Upper lobe of left lung (tissue), 6 donors: ENCODE data around the gene TEX44. TPM values are rescaled to one million over a fixed set of nuclear protein-coding genes. Genes with fewer than 3 reads are reported as not detected.

ENCODE experiments used
- ATAC-seq, 2 donors: fragments of 200-7000 bp; cut with Tn5 transposase; one replicate each; pipeline ENCODE4 v1.9.1; 2022; ENCODE audit warnings: mild to moderate bottlenecking in 2 of 2, moderate library complexity in 2 of 2; ENCODE audit not compliant: low FRiP score in 2 of 2
- DNase-seq, 2 donors: peaks; one replicate each; pipeline ENCODE4 v3.0.0-alpha.2; 2019 to 2020
- H3K27ac ChIP-seq, 4 donors: fragments of 200-600 bp; sonication (generic); one replicate each; pipeline ENCODE4 v1.5.1; 2016 to 2019
- H3K27me3 ChIP-seq, 4 donors: fragments of 200-600 bp; sonication (generic); one replicate each; pipeline ENCODE4 v1.5.1; 2017 to 2019
- H3K36me3 ChIP-seq, 4 donors: fragments of 200-600 bp; sonication (generic); one replicate each; pipeline ENCODE4 v1.5.1; 2016 to 2019
- H3K4me1 ChIP-seq, 4 donors: fragments of 200-600 bp; sonication (generic); one replicate each; pipeline ENCODE4 v1.5.1; 2018 to 2019
- H3K4me3 ChIP-seq, 4 donors: fragments of 200-600 bp; sonication (generic); one replicate each; pipeline ENCODE4 v1.5.1; 2017 to 2019; ENCODE audit warnings: mild to moderate bottlenecking in 2 of 4, moderate library complexity in 1 of 4
- H3K9me3 ChIP-seq, 4 donors: fragments of 200-600 bp; sonication (generic); one replicate each; pipeline ENCODE4 v1.5.1; 2018 to 2019
- CTCF ChIP-seq, 6 experiments: fragments of 450-650 bp in 4 of 6; fragments of 200-600 bp in 2 of 6; sonication (generic) in 2 of 6; IDR thresholded peaks; one replicate each; pipeline ENCODE4 v1.5.1; 2016 to 2019; ENCODE audit warnings: antibody characterized with exemption in 6 of 6
- EP300 ChIP-seq, 4 donors: sonication (generic); formaldehyde crosslinking; IDR thresholded peaks; one replicate each; pipeline ENCODE4 v1.5.1; 2017; ENCODE audit warnings: antibody characterized with exemption in 4 of 4, control low read depth in 2 of 4
- POLR2A ChIP-seq, 4 donors: fragments of 450-650 bp; IDR thresholded peaks; one replicate each; pipeline ENCODE4 v1.5.1; 2016 to 2017; ENCODE audit warnings: antibody characterized with exemption in 4 of 4, mild to moderate bottlenecking in 2 of 4
- POLR2AphosphoS5 ChIP-seq, 2 donors: sonication (generic); formaldehyde crosslinking; IDR thresholded peaks; one replicate each; pipeline ENCODE4 v1.5.1; 2017; ENCODE audit warnings: antibody characterized with exemption in 2 of 2
- WGBS, 2 donors: methylation state at CpG; one replicate each; pipeline ENCODE4 v1.1.5; 2017 to 2018; 5-methylcytosine and 5-hydroxymethylcytosine counted together
- total RNA-seq, 6 donors: library from RNA; depleted of rRNA in 4 of 6; stranded (reverse); fragments of >200 nt in 4 of 6; gene quantifications; one replicate each; pipeline versions ENCODE4 v1.1.0 to v1.2.1, GENCODE V29; 2016 to 2021
- donor health status: DM: no; HTN: no; CAD: no; lungs with moderate emphysema.
- donor health status: DM: no; HTN: yes; CAD: no; lungs with severe emphysema.

Gene TEX44
- total RNA-seq, 6 donors from 2014 or later, result not detected

GRCh38 chr2:231640241-231640640 is 47.6 kb downstream of the TEX44 start:
- WGBS, 2 donors, result 34 to 44% methylated on average over 6 of the region's 6 CpGs
- no peaks in the 10 kb centered on the region for H3K36me3 ChIP-seq
- H3K4me1 ChIP-seq, result peaks cover 32 to 43% (median 38%) of the 10 kb centered on the region in 4 donors
- DNase-seq (no peak), ATAC-seq (no peak)
- peak overlapping the region; percentile 83 to 90 (median 84) for H3K27ac ChIP-seq
- H3K4me3 ChIP-seq, result no peak overlapping the region
- no peaks in the 10 kb centered on the region for H3K9me3 ChIP-seq
- TF ChIP-seq POLR2A (IDR thresholded peaks at IDR 0.05) (no peak), POLR2AphosphoS5 (IDR thresholded peaks at IDR 0.05) (no peak), EP300 (IDR thresholded peaks at IDR 0.05) (no peak), CTCF (IDR thresholded peaks at IDR 0.05) (no peak)
- no peaks in the 10 kb centered on the region for H3K27me3 ChIP-seq

GRCh38 chr2:231640641-231641111 is 48.0 kb downstream of the TEX44 start:
- TF ChIP-seq POLR2AphosphoS5 (IDR thresholded peaks at IDR 0.05), result peak; percentile 59 to 68
- TF ChIP-seq POLR2A (IDR thresholded peaks at IDR 0.05), result peak in 1 of 4 donors; percentile 44
- TF ChIP-seq CTCF (IDR thresholded peaks at IDR 0.05), result peak in 2 of 6 experiments; percentile 21 to 37
- TF ChIP-seq EP300 (IDR thresholded peaks at IDR 0.05), result peak in 1 of 4 donors; percentile 57
- peak; percentile 30 to 68 for ATAC-seq
- H3K4me3 ChIP-seq, result no peak overlapping the region
- H3K27me3 ChIP-seq, result no peaks in the 10 kb centered on the region
- DNase-seq, result peak; percentile 72 to 85
- no peaks in the 10 kb centered on the region for H3K9me3 ChIP-seq
- no peaks in the 10 kb centered on the region for H3K36me3 ChIP-seq
- 29 to 30% methylated on average over 5 to 11 of the region's 11 CpGs for WGBS, 2 donors
- H3K4me1 ChIP-seq, result peaks cover 32 to 45% (median 38%) of the 10 kb centered on the region in 4 donors
- H3K27ac ChIP-seq, result peak overlapping the region; percentile 83 to 90 (median 84)

GRCh38 chr2:231642631-231643494 is 50.2 kb downstream of the TEX44 start:
- H3K9me3 ChIP-seq, result no peaks in the 10 kb centered on the region
- 15 to 32% methylated on average over 17 to 30 of the region's 30 CpGs for WGBS, 2 donors
- no peaks in the 10 kb centered on the region for H3K36me3 ChIP-seq
- ATAC-seq (peak; percentile 93 to 94), DNase-seq (peak; percentile 87 to 91)
- H3K27ac ChIP-seq, result peak overlapping the region; percentile 84 to 90 (median 90)
- peak overlapping the region in 3 of 4 donors; percentile 6 to 24 (median 9) for H3K4me3 ChIP-seq
- H3K27me3 ChIP-seq, result no peaks in the 10 kb centered on the region
- H3K4me1 ChIP-seq, result peaks cover 32 to 45% (median 38%) of the 10 kb centered on the region in 4 donors
- TF ChIP-seq POLR2AphosphoS5 (IDR thresholded peaks at IDR 0.05) (peak; percentile 79 to 89), POLR2A (IDR thresholded peaks at IDR 0.05) (peak in 2 of 4 donors; percentile 18 to 54), EP300 (IDR thresholded peaks at IDR 0.05) (peak in 3 of 4 donors; percentile 32 to 92 (median 75)), CTCF (IDR thresholded peaks at IDR 0.05) (peak in 1 of 6 experiments; percentile 27)

GRCh38 chr2:231643495-231643888 is 50.8 kb downstream of the TEX44 start:
- H3K4me3 ChIP-seq, result no peak overlapping the region
- H3K27ac ChIP-seq, result peak overlapping the region; percentile 84 to 90 (median 90)
- no peaks in the 10 kb centered on the region for H3K9me3 ChIP-seq
- DNase-seq (no peak), ATAC-seq (no peak)
- H3K36me3 ChIP-seq, result no peaks in the 10 kb centered on the region
- no peak for TF ChIP-seq POLR2AphosphoS5 (IDR thresholded peaks at IDR 0.05)
- TF ChIP-seq POLR2A (IDR thresholded peaks at IDR 0.05), result no peak
- TF ChIP-seq CTCF (IDR thresholded peaks at IDR 0.05), result no peak
- no peak for TF ChIP-seq EP300 (IDR thresholded peaks at IDR 0.05)
- 89 to 94% methylated on average over 8 of the region's 8 CpGs for WGBS, 2 donors
- H3K27me3 ChIP-seq, result no peaks in the 10 kb centered on the region
- peaks cover 34 to 45% (median 39%) of the 10 kb centered on the region in 4 donors for H3K4me1 ChIP-seq

Other genes with a start within 250 kb of the TEX44 start
- gene B3GNT7, start 197.2 kb upstream of the TEX44 start, total RNA-seq, result 100 to 1,000 TPM in 1 of 6 donors, 10 to 100 TPM in 5; 64.5 to 108 (median 87.2) TPM
- gene NCL, start 128.4 kb upstream of the TEX44 start, total RNA-seq, result 100 to 1,000 TPM; 113 to 299 (median 194) TPM
- gene NMUR1, start 62.4 kb upstream of the TEX44 start, total RNA-seq, result 1 to 10 TPM; 1.1 to 2.4 (median 1.9) TPM
- gene PTMA, start 115.7 kb downstream of the TEX44 start, total RNA-seq, result 100 to 1,000 TPM; 344 to 896 (median 663) TPM
- gene PDE6D, start 188.4 kb downstream of the TEX44 start, total RNA-seq, result 10 to 100 TPM; 10.5 to 22.8 (median 17.4) TPM
- 10 to 100 TPM; 23.1 to 91.1 (median 28.2) TPM for gene COPS7B, start 193.6 kb downstream of the TEX44 start, total RNA-seq